Heart right ventricle (tissue), 16 donors: ENCODE results near the gene SCUBE1. TPM values are rescaled to one million over a fixed set of nuclear protein-coding genes. Genes with fewer than 3 reads are reported as not detected.
"Not testable (repeated sequence)": the region's sequence is repeated elsewhere in the genome, so short reads cannot be mapped to it uniquely, and the experiment has no call there.

Experiments used
- ATAC-seq, 8 donors: fragments of 200-7000 bp; cut with Tn5 transposase; one replicate each; pipeline ENCODE4 v1.9.1; 2020; ENCODE audit warnings: mild to moderate bottlenecking in 8 of 8, moderate library complexity in 8 of 8, moderate number of reproducible peaks in 1 of 8
- DNase-seq, 2 donors: peaks; one replicate each; pipeline ENCODE4 v3.0.0-alpha.2; 2020
- H3K27ac ChIP-seq, 10 donors: fragments of 200-600 bp; sonication (generic) in 2 of 10; one replicate each; pipeline versions ENCODE4 v1.5.0 to v1.8.0; 2020 to 2022; ENCODE audit warnings: mild to moderate bottlenecking in 3 of 10
- H3K27me3 ChIP-seq, 7 donors: fragments of 200-600 bp; one replicate each; pipeline ENCODE4 v1.8.0; 2021 to 2022; ENCODE audit warnings: mild to moderate bottlenecking in 2 of 7
- H3K36me3 ChIP-seq, 9 donors: fragments of 200-600 bp; sonication (generic) in 1 of 9; one replicate each; pipeline versions ENCODE4 v1.5.0 to v1.8.0; 2020 to 2022; ENCODE audit warnings: mild to moderate bottlenecking in 2 of 9
- H3K4me1 ChIP-seq, 9 donors: fragments of 200-600 bp; sonication (generic) in 1 of 9; one replicate each; pipeline versions ENCODE4 v1.5.0 to v1.8.0; 2020 to 2022; ENCODE audit warnings: mild to moderate bottlenecking in 4 of 9
- H3K4me3 ChIP-seq, 10 donors: fragments of 200-600 bp; sonication (generic) in 2 of 10; one replicate each; pipeline versions ENCODE4 v1.5.0 to v1.8.0; 2020 to 2022; ENCODE audit warnings: mild to moderate bottlenecking in 7 of 10, moderate library complexity in 2 of 10
- H3K9me3 ChIP-seq, 11 donors: fragments of 200-600 bp in 10 of 11; sonication (generic) in 2 of 11; one replicate each; pipeline versions ENCODE4 v1.5.0 to v1.8.0; 2013 to 2022; ENCODE audit warnings: mild to moderate bottlenecking in 2 of 11, control low read depth in 1 of 11, moderate library complexity in 1 of 11
- CTCF ChIP-seq, 9 donors: fragments of 200-600 bp; sonication (generic) in 2 of 9; IDR thresholded peaks; one replicate each; pipeline versions ENCODE4 v1.5.0 to v1.8.0; 2021 to 2022; ENCODE audit warnings: antibody characterized with exemption in 9 of 9, mild to moderate bottlenecking in 5 of 9, moderate library complexity in 1 of 9
- WGBS, 2 donors: extraction: QIAGEN DNeasy Blood & Tissue Kit; methylation state at CpG; one replicate each; pipeline ENCODE4 v1.1.7; 2013; ENCODE audit warnings: inconsistent platforms in 1 of 2; 5-methylcytosine and 5-hydroxymethylcytosine counted together
- intact Hi-C, 10 donors: fragments of 100-400 bp; cut with DNase I; formaldehyde crosslinking; loops; one replicate each; pipeline versions ENCODE4 v1.11.1 to v1.14.2; 2022
- polyA plus RNA-seq, 2 donors: library from polyadenylated mRNA; stranded (reverse); fragments of 200-250 nt; gene quantifications; one replicate each; pipeline ENCODE4 v1.2.3, GENCODE V29; 2013
- total RNA-seq, 10 donors: library from RNA; stranded (reverse); fragmentation: NEBNext Ultra II Directional in 3 of 10; extraction: Animal tissue kit (Norgen Biotek cat#: 25700) in 3 of 10; gene quantifications; one replicate each; pipeline versions ENCODE4 v1.2.1 to v1.2.4, GENCODE V29; 2021 to 2023
- donor health status: Arrhythmogenic right ventricular cardiomyopathy.
- donor health status: ischemic (EF 13 %, LVEDD 7.1; RV severe dilation, severe dysfunction).
- donor health status: healthy with polysubstance abuse.
- donor health status: DM: no; HTN: yes; CAD: no.
- donor health status: DM: no; HTN: no; CAD: no.
- donor health status: ischemic (EF 25% LVEDD 6.9; RV normal size, moderate dysfunction).
- donor health status: ischemic (EF 25% LVEDD 5.7; RV mildly dilated, moderate dysfunction).
- donor health status: healthy.
- donor health status: DM: yes; HTN: yes; CAD: no.
- donor health status: Ischemic cardiomyopathy.
- donor health status: ischemic (EF 35%, LVEDD 5.7; RV mildly dilated, moderate dysfunction).
- donor health status: nonischemic (EF 11% LVEDD 7.7; RV severe dilation, severe dysfunction).
- donor health status: DM: yes; HTN: yes; CAD: no.
- donor health status: PGD.
- donor health status: ischemic (EF 29% LVEDD 5.4; RV normal size, mild dysfunction).
- donor health status: nonischemic (EF 23%, LVEDD 6.1; RV moderate dilation, normal function).

Gene SCUBE1
- total and polyA plus RNA-seq, 12 donors: 0.01 to 0.60 (median 0.13) TPM; not detected in 1

GRCh38 chr22:43287441-43287840 is 55.7 kb downstream of the SCUBE1 start:
- 84 to 91% methylated on average over 4 of the region's 4 CpGs for WGBS, 2 donors
- no peaks in the 10 kb centered on the region for H3K9me3 ChIP-seq
- ATAC-seq (no peak), DNase-seq (no peak)
- TF ChIP-seq CTCF (IDR thresholded peaks at IDR 0.05): no peak
- H3K36me3 ChIP-seq: no peaks in the 10 kb centered on the region
- intact Hi-C loops: loop anchor here in 1 of 10 donors (5.0 kb wide), 1 partner anchor 55 kb away; the partner anchor contains the start of gene SCUBE1
- no peak overlapping the region for H3K27ac ChIP-seq
- peaks cover 0 to 17% (median 14%) of the 10 kb centered on the region in 9 donors for H3K4me1 ChIP-seq
- H3K27me3 ChIP-seq: peaks cover 0 to 18% (median 9%) of the 10 kb centered on the region in 7 donors
- no peak overlapping the region for H3K4me3 ChIP-seq

GRCh38 chr22:43281394-43281793 is 61.8 kb downstream of the SCUBE1 start:
- TF ChIP-seq CTCF (IDR thresholded peaks at IDR 0.05): no peak
- no peaks in the 10 kb centered on the region for H3K4me1 ChIP-seq
- intact Hi-C loops: no loop called here

GRCh38 chr22:43280523-43280886 is 62.7 kb downstream of the SCUBE1 start:
- H3K4me1 ChIP-seq, DNase-seq, H3K36me3 ChIP-seq, H3K27ac ChIP-seq, H3K4me3 ChIP-seq, intact Hi-C loops, ATAC-seq, H3K9me3 ChIP-seq: not testable (repeated sequence)
- peaks cover 0 to 42% (median 11%) of the 10 kb centered on the region in 7 donors for H3K27me3 ChIP-seq
- WGBS, 2 donors: 43 to 51% methylated on average over 3 of the region's 3 CpGs

More at GRCh38 chr22:43281394-43281793, 61.8 kb downstream of the SCUBE1 start:
- peaks cover 0 to 37% (median 11%) of the 10 kb centered on the region in 7 donors for H3K27me3 ChIP-seq
- H3K4me3 ChIP-seq: no peak overlapping the region
- 12 to 40% methylated on average over 2 of the region's 2 CpGs for WGBS, 2 donors
- H3K9me3 ChIP-seq: no peaks in the 10 kb centered on the region
- H3K36me3 ChIP-seq: no peaks in the 10 kb centered on the region
- DNase-seq: no peak
- ATAC-seq: no peak
- H3K27ac ChIP-seq: no peak overlapping the region

GRCh38 chr22:43279867-43280522 is 63.2 kb downstream of the SCUBE1 start:
- Histone ChIP-seq H3K36me3 (no peaks in the 10 kb centered on the region), H3K4me3 (no peak overlapping the region), H3K9me3 (no peaks in the 10 kb centered on the region), H3K4me1 (no peaks in the 10 kb centered on the region), H3K27me3 (peaks cover 0 to 42% (median 11%) of the 10 kb centered on the region in 7 donors), H3K27ac (no peak overlapping the region)
- intact Hi-C loops: loop anchor here in 2 of 10 donors (5.0 to 10.0 kb wide), 2 partner anchors 67 to 105 kb away; no protein-coding TSS in a partner anchor
- no peak for ATAC-seq
- WGBS, 2 donors: 60 to 67% methylated on average over 20 of the region's 20 CpGs
- no peak for TF ChIP-seq CTCF (IDR thresholded peaks at IDR 0.05)
- no peak for DNase-seq
